Activated naive CD8-positive, alpha-beta T cell (primary cell): ENCODE data around the gene CD79B.
A peak's percentile ranks its signal among the peaks of the same experiment; 100 is the strongest.

Experiments used
- H3K27ac Mint-ChIP-seq: one replicate; pipeline ENCODE4 v1.8.0; 2021; ENCODE audit warnings: mixed read lengths
- H3K27me3 Mint-ChIP-seq: one replicate; pipeline ENCODE4 v1.8.0; 2021; ENCODE audit warnings: mixed read lengths
- H3K36me3 Mint-ChIP-seq: one replicate; pipeline ENCODE4 v1.8.0; 2021; ENCODE audit warnings: mixed read lengths
- H3K4me1 Mint-ChIP-seq: one replicate; pipeline ENCODE4 v1.8.0; 2021; ENCODE audit warnings: low read depth, mixed read lengths
- H3K4me3 Mint-ChIP-seq: one replicate; pipeline ENCODE4 v1.8.0; 2021; ENCODE audit warnings: mild to moderate bottlenecking, mixed read lengths
- H3K9me3 Mint-ChIP-seq: one replicate; pipeline ENCODE4 v1.8.0; 2021; ENCODE audit warnings: low read depth, mixed read lengths

The CD79B gene

DNA sequence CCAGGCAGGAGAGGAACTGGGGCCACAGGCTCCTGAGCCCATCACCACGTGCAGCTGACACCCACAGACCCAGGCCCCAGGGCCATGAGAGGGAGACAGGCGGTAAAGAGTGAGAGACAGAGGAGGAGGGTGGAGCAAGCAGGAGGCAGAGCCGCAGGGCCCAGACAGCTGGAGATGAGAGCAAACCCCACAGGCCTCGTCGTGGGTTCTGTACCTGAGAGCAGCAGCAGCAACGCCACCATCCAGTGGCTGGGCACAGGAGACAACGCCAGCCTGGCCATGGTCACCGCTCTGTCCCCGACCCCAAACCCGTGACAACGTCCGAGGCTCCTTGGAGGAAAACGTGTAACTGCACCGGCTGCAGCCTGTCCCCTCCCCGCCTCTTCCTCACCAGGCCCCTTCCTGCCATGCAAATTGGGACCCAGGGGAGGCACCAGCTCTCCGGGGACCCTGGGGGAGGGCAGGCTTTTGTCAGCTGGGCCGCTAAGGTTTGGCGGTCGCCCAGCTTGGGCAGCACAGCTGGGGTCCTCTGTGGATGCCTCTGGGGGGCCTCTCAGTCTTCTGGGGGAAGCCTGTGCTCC is at the start of gene CD79B:
TSS of gene CD79B (minus strand) at position 351 of the 581 bp plus-strand sequence. CDS start at position 281, 70 bp downstream.
- H3K27ac Mint-ChIP-seq, result peak within 1 kb of the TSS; percentile 92

GRCh38 chr17:63978272-63979200 is 46.4 kb upstream of the CD79B start:
- Mint-ChIP-seq H3K36me3 (peaks cover 3% of the 10 kb centered on the region), H3K27ac (no peak overlapping the region), H3K9me3 (no peaks in the 10 kb centered on the region), H3K27me3 (no peaks in the 10 kb centered on the region), H3K4me1 (peaks cover 3% of the 10 kb centered on the region), H3K4me3 (no peak overlapping the region)

More for the DNA sequence above, at the start of gene CD79B:
- Mint-ChIP-seq H3K27me3 (no peaks in the 10 kb centered on the region), H3K9me3 (no peaks in the 10 kb centered on the region), H3K4me3 (peak within 1 kb of the TSS; percentile 94), H3K4me1 (peaks cover 17% of the 10 kb centered on the region), H3K36me3 (no peaks in the 10 kb centered on the region)

- Mint-ChIP-seq H3K4me1 (peaks cover 3% of the 10 kb centered on the region), H3K36me3 (no peaks in the 10 kb centered on the region), H3K4me3 (no peak overlapping the region), H3K27me3 (no peaks in the 10 kb centered on the region), H3K27ac (no peak overlapping the region), H3K9me3 (no peaks in the 10 kb centered on the region)
Observed at GRCh38 chr17:63976702-63977101, 44.6 kb upstream of the CD79B start.

DNA sequence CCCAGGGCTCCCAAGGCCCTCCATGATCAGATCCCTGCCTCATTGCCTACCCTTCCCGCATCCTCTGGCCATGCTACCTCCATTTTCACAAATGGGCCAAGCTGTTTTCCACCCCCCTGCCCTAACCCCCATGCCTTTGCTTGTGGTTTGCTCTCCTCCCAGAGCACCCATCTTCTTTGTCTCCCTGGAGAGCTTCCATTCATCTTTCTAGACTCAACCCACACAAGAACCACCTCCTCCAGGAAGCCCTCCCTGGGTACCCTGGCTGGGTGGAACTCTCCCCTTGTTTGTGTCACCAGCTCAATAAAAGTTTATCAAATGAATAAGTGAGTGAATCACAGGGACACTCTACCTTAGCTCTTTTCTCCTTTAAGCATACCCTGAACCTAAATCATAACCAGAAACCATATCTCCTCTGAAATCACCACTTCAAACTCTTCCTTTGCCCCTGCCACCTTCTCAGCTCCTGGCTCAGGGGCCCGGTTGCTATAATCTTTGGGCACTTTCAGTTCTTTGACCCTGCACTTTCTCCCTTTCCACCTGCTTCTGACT is 43.5 kb upstream of the CD79B start:
- Mint-ChIP-seq H3K4me1 (peaks cover 3% of the 10 kb centered on the region), H3K4me3 (no peak overlapping the region), H3K27me3 (no peaks in the 10 kb centered on the region), H3K27ac (no peak overlapping the region), H3K9me3 (no peaks in the 10 kb centered on the region), H3K36me3 (no peaks in the 10 kb centered on the region)

DNA sequence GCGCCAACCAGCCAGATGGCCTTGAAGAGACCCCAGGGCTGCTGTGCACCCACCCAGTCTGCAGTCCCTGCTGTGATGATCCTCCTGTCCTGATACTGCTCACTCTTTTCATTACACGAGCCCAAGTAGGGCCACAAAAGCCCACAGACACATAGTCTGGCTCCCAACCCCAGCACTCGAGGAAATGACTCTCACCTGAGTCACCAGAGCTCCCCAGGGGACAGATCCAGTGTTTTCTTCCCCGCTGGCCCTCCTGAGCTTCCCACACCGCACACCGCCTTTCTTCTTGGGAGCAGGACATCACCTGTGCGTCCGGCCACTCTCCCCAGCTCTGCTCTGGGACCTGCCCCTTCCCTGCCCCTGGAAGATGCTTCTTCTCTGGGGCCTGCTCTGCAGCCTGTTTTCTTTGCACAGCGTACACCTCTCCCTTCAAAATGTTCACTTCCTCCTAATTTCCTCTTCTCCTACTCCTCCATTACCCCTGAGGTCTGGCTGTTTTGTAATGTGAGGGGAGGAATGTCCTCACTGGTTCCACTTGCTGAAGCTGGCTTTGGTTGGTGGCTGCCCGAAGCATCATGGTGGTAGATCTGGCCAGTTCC is 42.6 kb upstream of the CD79B start:
- H3K9me3 Mint-ChIP-seq, result no peaks in the 10 kb centered on the region
- H3K27ac Mint-ChIP-seq, result peak overlapping the region; percentile 16
- peaks cover 3% of the 10 kb centered on the region for H3K4me1 Mint-ChIP-seq
- no peak overlapping the region for H3K4me3 Mint-ChIP-seq
- no peaks in the 10 kb centered on the region for H3K36me3 Mint-ChIP-seq
- no peaks in the 10 kb centered on the region for H3K27me3 Mint-ChIP-seq

DNA sequence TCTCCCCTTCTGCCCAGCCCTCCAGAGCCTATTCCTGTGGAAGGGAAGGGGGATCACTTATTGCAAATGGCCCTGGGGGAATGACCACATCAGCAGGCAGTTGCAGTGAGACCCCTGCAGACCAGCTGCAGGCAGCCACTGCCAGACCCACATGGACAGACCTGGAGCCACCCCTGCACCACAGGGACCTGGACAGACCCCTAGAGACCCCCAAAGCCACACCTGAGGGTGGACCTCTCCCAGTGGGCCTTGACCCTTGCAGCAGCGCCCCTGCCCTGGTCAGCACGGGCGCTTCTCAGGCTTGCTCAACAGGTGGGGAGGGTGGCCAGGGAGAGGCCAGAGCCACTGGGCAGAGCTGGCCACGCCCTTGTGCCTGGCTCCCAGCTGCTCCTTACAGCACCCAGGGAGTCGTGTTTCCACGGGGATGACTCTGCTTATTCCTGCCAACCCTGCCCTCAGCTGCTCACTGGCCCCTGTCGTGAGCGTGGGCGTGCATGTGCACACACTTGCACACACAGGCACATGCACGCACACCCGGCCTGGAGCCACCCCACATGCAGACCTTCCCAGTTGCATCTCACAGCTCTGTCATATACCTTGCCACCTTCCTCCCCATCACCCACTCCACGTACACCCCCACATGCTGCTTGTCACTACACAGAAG is 41.9 kb upstream of the CD79B start:
- Mint-ChIP-seq H3K9me3 (no peaks in the 10 kb centered on the region), H3K27me3 (no peaks in the 10 kb centered on the region), H3K4me3 (no peak overlapping the region), H3K27ac (no peak overlapping the region), H3K36me3 (no peaks in the 10 kb centered on the region), H3K4me1 (peaks cover 3% of the 10 kb centered on the region)

DNA sequence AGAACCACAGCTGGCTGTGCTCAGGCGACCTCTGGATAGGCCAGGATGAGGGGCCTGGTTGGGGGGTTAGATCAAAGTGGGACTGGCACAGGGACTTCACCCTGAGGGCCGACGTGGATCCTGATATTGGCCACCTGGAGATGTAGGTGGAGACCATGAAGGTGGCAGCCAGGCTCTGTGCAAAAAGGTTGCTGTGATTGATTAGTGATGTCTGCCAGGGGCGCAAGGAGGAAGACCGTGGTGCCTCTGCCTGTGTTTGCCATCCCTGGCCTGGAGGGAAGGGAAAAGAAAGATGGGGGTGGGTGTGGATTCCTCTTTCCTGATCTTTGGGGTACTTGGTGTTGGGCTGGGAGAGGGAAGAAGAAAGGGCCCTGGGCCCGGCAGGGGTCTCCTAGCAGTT is 41.1 kb upstream of the CD79B start:
- no peak overlapping the region for H3K27ac Mint-ChIP-seq
- no peaks in the 10 kb centered on the region for H3K36me3 Mint-ChIP-seq
- H3K4me3 Mint-ChIP-seq, result no peak overlapping the region
- peaks cover 3% of the 10 kb centered on the region for H3K4me1 Mint-ChIP-seq
- H3K27me3 Mint-ChIP-seq, result no peaks in the 10 kb centered on the region
- H3K9me3 Mint-ChIP-seq, result no peaks in the 10 kb centered on the region

DNA sequence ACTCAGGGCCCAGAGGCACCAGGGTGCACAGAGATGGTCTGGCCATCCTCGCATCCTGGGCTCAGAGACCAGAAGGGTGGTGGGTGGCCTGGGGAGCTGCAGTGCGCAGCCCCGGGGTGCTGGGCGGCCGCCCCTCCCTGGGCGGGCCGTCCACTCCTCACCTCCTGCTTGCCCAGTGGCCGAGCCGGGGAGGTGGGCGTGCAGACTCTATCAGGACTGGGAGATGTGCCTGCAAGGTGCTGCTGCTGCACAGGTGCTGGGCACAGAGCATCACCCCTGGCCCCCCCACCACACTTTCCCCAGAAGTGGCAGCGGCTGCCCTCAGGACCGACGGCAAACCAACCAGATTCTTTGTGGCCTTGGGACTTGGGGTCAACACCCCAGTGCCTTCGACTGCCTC is 40.7 kb upstream of the CD79B start, which contains the start of gene SCN4A:
TSS of gene SCN4A (minus strand) at position 123 of the 400 bp plus-strand sequence. CDS start at position 46, 77 bp downstream.
- Mint-ChIP-seq H3K9me3 (no peaks in the 10 kb centered on the region), H3K4me3 (no peak within 1 kb of the TSS), H3K4me1 (peaks cover 3% of the 10 kb centered on the region), H3K27ac (no peak within 1 kb of the TSS), H3K36me3 (no peaks in the 10 kb centered on the region), H3K27me3 (no peaks in the 10 kb centered on the region)

DNA sequence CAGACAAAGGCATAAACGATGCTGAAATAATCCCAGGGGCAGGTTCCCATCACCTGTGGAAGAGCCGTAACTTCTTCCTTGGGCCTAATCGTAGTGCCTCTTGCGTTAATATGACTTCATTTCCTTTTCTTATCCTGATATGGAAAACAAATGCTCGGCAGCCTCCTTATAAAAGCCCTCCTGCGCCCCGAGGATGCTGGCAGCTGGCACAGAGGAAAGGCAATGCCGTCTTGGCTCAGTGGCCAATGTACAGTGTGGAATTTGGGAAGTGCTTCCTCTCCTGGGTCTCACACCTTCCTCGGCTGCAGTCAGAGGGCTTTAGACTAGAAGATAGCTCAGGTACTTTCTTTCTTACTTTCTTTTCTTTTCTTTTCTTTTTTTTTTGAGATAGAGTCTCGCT is 37.1 kb upstream of the CD79B start:
- Mint-ChIP-seq H3K9me3 (no peaks in the 10 kb centered on the region), H3K27ac (no peak overlapping the region), H3K27me3 (no peaks in the 10 kb centered on the region), H3K4me1 (peaks cover 13% of the 10 kb centered on the region), H3K36me3 (no peaks in the 10 kb centered on the region), H3K4me3 (no peak overlapping the region)

- H3K4me3 Mint-ChIP-seq, result no peak overlapping the region
- no peaks in the 10 kb centered on the region for H3K36me3 Mint-ChIP-seq
- H3K27ac Mint-ChIP-seq, result no peak overlapping the region
- no peaks in the 10 kb centered on the region for H3K27me3 Mint-ChIP-seq
- peaks cover 13% of the 10 kb centered on the region for H3K4me1 Mint-ChIP-seq
- no peaks in the 10 kb centered on the region for H3K9me3 Mint-ChIP-seq
Observed at GRCh38 chr17:63967953-63968352, 35.8 kb upstream of the CD79B start.

GRCh38 chr17:63966646-63967264 is 34.6 kb upstream of the CD79B start:
- Mint-ChIP-seq H3K4me1 (peaks cover 13% of the 10 kb centered on the region), H3K36me3 (no peaks in the 10 kb centered on the region), H3K4me3 (peak overlapping the region; percentile 4), H3K27ac (no peak overlapping the region), H3K27me3 (no peaks in the 10 kb centered on the region), H3K9me3 (no peaks in the 10 kb centered on the region)

GRCh38 chr17:63963123-63963522 is 31.0 kb upstream of the CD79B start:
- H3K27ac Mint-ChIP-seq, result no peak overlapping the region
- no peaks in the 10 kb centered on the region for H3K36me3 Mint-ChIP-seq
- H3K4me3 Mint-ChIP-seq, result no peak overlapping the region
- H3K27me3 Mint-ChIP-seq, result no peaks in the 10 kb centered on the region
- peaks cover 15% of the 10 kb centered on the region for H3K4me1 Mint-ChIP-seq
- no peaks in the 10 kb centered on the region for H3K9me3 Mint-ChIP-seq

- no peaks in the 10 kb centered on the region for H3K36me3 Mint-ChIP-seq
Observed at GRCh38 chr17:63962298-63962744, 30.2 kb upstream of the CD79B start.

More at GRCh38 chr17:63962298-63962744, 30.2 kb upstream of the CD79B start:
- no peak overlapping the region for H3K4me3 Mint-ChIP-seq
- no peak overlapping the region for H3K27ac Mint-ChIP-seq
- H3K4me1 Mint-ChIP-seq, result peaks cover 13% of the 10 kb centered on the region
- H3K9me3 Mint-ChIP-seq, result no peaks in the 10 kb centered on the region
- H3K27me3 Mint-ChIP-seq, result no peaks in the 10 kb centered on the region
